Mesenteric fat pad (tissue), 1 donor: ENCODE results near the gene GADD45B. TPM values are rescaled to one million over a fixed set of nuclear protein-coding genes. Genes with fewer than 3 reads are reported as not detected.
A peak's percentile ranks its signal among the peaks of the same experiment; 100 is the strongest.

Experiments
- DNase-seq: peaks from one replicate; pipeline ENCODE4 v3.0.0-alpha.2; 2020; ENCODE audit warnings: low spot score
- long read RNA-seq: library from polyadenylated mRNA; unstranded; transcript quantifications from one replicate; pipeline ENCODE4 v2.0.0, GENCODE V29; 2020
- total RNA-seq: library from RNA; stranded (reverse); fragmentation: NEBNext Ultra II Directional; extraction: Animal tissue kit (Norgen Biotek cat#: 25700); gene quantifications from one replicate; pipeline ENCODE4 v1.2.1, GENCODE V29; 2021
- donor health status: DM: yes; HTN: yes; CAD: no.

The GADD45B gene
- 365 TPM for total RNA-seq
- long read RNA-seq, transcript GADD45B-201 (4 exons, 1,373 nt), result major isoform, 88 of 166 reads
- long read RNA-seq, transcript GADD45B-204 (3 exons, 765 nt), result minor isoform, 6 of 166 reads
- long read RNA-seq, partial matches to known transcripts, result 20 of 166 reads
- long read RNA-seq, other reads (novel, unspliced or antisense), result 48 of 166 reads

- DNase-seq, result peak; percentile 99
These were observed at the start of gene GADD45B for GRCh38 chr19:2475702-2476450. Gene GADD45B, plus strand, starts transcription at chr19:2476127. Its CDS starts 232 bp downstream, at chr19:2476359.

GRCh38 chr19:2426611-2427428, 49.1 kb upstream of the GADD45B start:
- no peak for DNase-seq

- peak; percentile 99 for DNase-seq
These were observed 48.3 kb upstream of the GADD45B start, which contains the start of gene TIMM13 for GRCh38 chr19:2427429-2428320. Gene TIMM13, minus strand, starts transcription at chr19:2427586. Its CDS starts 53 bp downstream, at chr19:2427533.

- DNase-seq, result no peak
These were observed 47.6 kb upstream of the GADD45B start for GRCh38 chr19:2428321-2428690.

GRCh38 chr19:2428756-2429711, 46.9 kb upstream of the GADD45B start:
- no peak for DNase-seq

- DNase-seq, result no peak
These were observed 45.9 kb upstream of the GADD45B start for GRCh38 chr19:2429917-2430535.

- no peak for DNase-seq
These were observed 44.4 kb upstream of the GADD45B start for GRCh38 chr19:2431318-2432055.

- no peak for DNase-seq
These were observed 43.6 kb upstream of the GADD45B start for GRCh38 chr19:2432131-2432848.

- no peak for DNase-seq
These were observed 42.1 kb upstream of the GADD45B start for GRCh38 chr19:2433854-2434253.

GRCh38 chr19:2434267-2434666, 41.7 kb upstream of the GADD45B start:
- no peak for DNase-seq

GRCh38 chr19:2434721-2435265, 41.1 kb upstream of the GADD45B start:
- DNase-seq, result no peak

- no peak for DNase-seq
These were observed 39.5 kb upstream of the GADD45B start for GRCh38 chr19:2436384-2436783.

GRCh38 chr19:2436926-2437325, 39.0 kb upstream of the GADD45B start:
- DNase-seq, result no peak

- DNase-seq, result no peak
These were observed 37.7 kb upstream of the GADD45B start for GRCh38 chr19:2438178-2438577.

- no peak for DNase-seq
These were observed 35.4 kb upstream of the GADD45B start for GRCh38 chr19:2440515-2440914.

- no peak for DNase-seq
These were observed 34.7 kb upstream of the GADD45B start for GRCh38 chr19:2441096-2441752.

GRCh38 chr19:2443116-2443784, 32.7 kb upstream of the GADD45B start:
- no peak for DNase-seq
